T-helper 9 cell (primary cell): ENCODE results near the gene RGS14.
"Not testable (repeated sequence)": the region's sequence is repeated elsewhere in the genome, so short reads cannot be mapped to it uniquely, and the experiment has no call there.

Experiments
- DNase-seq: peaks from one replicate; pipeline ENCODE4 v3.0.0-alpha.2; 2020

Gene RGS14

DNA sequence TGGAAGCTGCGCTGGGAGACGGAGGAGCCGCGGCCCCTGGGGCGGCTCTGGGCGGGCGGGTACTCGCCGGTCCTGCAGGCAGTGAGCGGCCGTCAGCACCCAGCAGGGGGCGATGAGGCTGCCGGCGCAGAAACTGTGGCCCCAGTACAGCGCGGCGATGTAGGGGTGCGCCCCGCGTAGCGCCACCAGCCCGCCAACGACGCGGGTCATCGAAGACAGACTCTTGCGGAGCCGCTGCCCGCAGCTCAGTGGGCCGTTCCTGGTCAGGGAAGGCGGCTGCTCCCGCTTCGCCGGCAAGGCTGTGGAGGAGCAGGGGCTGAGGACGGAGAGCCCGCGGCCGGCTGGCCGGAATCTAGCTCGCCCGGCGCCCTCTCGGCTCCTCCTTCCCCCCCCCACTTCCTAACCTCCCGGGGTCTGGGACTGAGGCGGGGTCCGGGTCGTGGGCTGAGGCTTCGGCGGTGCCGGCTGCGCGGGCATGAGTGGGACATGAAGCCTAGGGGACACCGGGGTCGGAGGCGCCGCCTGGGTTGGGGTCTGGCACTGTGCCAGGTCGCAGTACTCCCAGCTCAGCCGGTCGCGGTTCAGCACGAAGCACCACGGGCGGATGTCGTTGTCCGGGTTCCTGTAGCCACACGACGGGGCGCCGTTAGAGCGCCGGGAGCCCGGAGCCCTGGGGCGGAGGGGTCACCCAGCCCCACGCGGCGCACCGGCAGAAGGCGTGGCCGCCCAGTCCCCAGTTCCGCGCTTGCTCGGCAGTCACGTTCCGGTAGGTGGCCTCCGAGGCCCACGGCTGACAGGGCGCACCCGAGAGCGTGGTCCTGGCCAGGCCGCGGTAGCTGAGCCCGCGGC is 46.3 kb downstream of the RGS14 start:
- DNase-seq: peak; percentile 76

DNA sequence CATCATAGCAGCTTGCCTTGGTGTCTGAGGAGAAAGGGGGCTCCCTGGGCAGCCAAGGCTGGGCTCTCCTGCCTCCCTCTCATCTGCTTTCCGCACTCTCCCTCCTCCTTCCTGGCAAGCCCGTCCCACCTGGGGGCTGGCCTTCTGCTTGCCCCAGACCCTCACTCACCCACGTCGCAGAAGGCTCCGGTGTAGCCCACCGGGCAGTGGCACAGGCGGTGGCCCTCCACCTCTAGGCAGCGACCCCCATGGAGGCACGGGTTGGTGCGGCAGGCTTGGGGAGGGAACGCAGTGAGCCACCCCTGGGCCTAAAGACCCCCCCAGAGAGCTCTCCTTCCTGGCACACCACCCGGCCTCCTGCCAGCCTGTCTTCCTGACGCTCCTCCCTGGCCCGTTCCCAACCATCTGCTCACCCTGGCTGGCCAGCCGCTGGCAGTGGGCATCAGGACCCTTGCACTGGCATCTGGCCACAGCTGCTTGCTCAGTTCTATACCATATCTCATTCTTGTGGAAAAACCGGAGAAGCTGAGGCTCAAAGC is 47.0 kb downstream of the RGS14 start:
- DNase-seq: no peak

DNA sequence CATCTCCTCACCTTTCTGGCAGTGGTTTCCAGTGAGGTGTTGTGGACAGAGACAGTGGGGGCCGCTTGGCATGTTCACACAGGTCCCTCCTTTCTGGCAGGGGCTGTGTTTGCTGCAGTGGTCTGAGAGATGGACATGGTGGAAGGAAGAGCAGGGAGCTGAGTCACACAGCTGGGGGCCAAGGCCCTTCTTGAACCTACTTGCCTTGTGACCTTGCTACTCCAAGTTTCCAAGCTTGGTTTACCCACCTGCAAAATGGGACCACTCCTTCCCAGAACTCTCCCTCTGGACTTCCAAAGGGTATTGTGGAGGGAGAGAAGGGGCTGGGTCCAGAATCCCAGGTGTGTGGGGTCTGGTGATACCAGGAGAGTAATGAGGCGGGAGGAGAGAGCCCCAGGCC is 47.6 kb downstream of the RGS14 start:
- no peak for DNase-seq

DNA sequence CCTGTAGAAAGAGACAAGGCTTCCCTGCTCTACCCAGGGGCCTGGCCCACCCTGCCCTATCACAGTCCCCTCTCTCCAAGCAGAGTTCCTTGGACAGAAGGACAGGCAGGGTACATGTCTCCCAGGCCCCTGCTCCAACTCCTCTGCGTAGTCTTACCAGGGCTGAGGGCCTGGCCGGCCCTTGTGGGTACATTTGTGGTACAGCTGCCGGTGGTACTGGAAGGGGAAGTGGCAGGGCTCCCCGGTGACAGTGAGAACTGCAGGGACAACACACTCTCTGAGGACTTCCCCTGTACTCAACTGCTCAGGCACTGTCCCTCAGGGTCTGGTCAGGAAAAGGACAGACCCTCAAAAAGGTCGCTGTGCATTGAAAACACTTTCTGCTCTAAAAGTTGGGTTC is 48.1 kb downstream of the RGS14 start:
- DNase-seq: no peak

DNA sequence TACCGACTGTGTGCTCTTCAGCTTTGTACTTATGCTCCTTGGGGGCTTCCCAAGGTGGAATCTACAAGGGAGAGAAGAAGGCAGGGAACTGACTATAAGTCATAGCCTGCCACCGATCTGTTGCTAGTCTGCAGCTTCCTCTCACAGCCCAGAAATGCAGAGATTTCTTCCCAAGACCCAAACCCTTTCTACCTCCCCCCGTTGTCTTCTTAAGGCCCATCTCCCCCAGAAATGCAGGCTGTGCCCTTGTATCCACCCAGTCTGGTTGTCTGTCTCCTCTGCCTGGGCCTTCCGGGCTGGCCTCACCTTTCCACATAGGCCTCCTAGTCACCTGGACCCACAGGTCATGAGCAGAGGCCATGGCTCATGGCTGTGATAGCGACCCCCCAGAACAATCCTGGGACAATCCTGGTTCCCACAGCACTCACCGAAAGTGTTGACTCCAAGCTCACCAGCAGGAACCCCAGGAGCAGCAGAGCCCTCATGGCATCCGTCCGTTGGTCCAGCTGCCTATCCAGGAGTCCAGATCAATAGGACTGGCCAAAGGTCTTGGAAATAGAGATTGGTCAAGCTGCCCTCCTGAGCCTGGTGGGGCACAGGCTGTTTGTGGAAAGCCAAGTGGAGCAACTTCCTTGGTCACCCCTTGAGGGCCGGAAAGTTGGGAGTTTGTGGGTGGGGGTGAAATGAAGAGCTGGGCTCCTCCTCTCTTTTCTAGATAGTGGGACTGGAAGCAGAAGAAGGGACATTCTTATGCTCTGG is 51.5 kb downstream of the RGS14 start, which contains the start of gene F12:
TSS of gene F12 (minus strand) at position 522 of the 759 bp plus-strand sequence. CDS start at position 485, 37 bp downstream.
- DNase-seq: no peak

DNA sequence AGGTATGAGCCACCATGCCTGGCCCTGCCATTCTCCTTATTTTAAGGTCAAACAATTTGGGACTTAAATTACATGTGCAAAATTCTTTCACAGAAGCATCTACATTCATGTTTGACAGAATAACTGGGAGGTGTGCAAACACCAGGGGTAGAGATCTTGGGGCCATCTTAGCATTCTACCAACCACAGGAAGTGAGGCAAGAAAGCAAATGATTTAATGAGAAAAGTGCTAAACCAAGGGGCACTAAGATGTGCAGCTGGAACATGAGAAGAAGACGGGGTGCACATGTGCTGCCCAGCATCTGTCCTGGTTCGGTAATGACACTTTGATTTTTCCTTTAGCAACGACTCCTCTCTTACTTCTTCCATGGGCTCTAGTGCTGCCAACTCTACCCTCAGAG is 52.9 kb downstream of the RGS14 start:
- DNase-seq: no peak

DNA sequence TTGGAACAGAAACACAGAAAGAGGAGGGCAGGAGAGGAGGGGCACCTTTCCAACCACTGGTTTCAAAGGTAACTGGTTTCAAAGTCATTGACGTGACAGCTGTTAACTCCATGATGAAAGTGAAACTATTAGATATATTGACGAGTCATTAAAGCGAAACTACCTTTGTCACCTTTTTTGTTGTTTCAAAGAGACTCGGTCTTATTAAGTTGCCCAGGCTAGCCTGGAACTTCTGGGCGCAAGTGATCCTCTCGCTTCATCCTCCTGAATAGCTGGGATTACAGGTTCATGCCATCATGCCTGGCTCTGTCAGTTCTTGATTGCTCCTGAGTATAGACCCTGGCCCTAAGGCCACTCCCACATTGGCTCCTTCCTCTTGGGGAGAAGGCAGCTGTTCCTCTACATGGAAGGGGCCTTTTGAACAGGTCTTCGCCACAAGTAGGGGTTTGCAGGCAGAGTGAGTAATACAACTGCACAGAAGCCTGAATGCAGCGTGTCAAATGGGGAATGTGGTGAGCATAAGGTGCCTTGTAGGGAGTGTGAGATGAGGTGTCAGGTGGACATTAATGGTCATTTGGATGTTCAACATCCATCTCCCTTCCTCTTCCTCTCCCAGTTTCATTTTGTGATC is 55.0 kb downstream of the RGS14 start:
- DNase-seq: no peak

DNA sequence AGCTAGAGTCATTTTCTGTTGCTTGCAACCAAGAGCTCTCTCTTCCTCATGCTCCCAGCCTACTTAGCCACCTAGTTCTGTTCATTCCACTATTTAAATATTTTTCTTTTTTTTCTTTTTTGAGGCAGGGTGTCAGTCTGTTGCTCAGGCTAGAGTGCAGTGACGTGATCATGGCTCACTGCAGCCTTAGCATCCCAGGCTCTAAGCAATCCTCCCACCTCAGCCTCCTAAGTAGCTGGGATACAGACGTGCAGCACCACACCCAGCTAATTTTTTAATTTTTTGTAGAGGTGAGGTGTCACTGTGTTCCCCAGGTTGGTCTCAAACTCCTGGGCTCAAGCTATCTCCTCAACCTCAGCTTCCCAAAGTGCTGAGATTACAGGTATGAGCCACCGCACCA is 56.8 kb downstream of the RGS14 start:
- DNase-seq: no peak

DNA sequence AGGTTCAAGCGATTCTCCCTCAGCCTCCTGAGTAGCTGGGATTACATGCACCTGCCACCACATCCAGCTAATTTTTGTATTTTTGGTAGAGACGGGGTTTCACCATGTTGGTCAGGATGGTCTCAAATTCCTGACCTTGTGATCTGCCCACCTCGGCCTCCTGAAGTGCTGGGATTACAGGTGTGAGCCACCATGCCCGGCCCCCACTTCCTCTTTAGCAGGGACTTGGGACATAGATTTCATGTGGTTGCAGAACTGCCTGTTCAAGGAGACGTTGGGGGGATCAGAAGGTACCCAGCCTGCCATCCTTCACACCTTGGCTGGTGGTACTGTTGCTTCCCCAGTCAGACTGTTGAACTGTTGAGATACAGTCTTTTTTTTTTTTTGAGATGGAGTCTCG is 59.4 kb downstream of the RGS14 start:
- DNase-seq: not testable (repeated sequence)

DNA sequence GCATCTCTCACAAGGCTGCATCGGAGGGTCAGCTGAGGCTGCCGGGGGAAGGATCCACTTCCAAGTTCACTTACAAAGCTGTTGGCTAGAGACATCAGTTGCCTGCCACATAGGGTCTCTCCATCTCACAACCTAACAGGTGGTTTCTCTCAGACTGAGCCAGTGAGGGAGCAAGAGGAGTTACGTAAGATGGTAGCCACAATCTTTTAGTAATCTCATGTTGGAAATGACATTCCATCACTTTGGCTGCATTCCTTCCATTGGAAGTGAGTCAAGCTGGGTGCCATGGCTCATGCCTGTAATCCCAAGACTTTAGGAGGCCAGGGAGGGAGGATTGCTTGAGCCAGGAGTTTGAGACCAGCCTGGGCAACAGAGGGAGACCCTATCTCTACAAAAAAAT is 61.3 kb downstream of the RGS14 start:
- no peak for DNase-seq

DNA sequence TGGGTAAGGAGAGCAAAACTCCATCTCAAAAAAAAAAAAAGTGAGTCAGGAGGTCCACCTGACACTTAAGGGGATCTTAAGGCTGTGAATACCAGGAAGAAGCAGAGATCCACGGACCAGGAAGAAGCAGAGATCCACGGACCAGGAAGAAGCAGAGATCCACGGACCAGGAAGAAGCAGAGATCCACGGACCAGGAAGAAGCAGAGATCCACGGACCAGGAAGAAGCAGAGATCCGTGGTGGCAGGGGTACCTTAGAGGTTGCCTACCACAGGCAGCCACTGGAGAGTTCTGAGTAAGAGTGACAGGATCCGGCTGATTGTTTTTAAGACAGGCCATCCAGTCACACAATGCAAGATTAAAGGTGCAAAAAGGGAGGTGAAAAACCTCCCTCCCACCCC is 62.7 kb downstream of the RGS14 start:
- not testable (repeated sequence) for DNase-seq

DNA sequence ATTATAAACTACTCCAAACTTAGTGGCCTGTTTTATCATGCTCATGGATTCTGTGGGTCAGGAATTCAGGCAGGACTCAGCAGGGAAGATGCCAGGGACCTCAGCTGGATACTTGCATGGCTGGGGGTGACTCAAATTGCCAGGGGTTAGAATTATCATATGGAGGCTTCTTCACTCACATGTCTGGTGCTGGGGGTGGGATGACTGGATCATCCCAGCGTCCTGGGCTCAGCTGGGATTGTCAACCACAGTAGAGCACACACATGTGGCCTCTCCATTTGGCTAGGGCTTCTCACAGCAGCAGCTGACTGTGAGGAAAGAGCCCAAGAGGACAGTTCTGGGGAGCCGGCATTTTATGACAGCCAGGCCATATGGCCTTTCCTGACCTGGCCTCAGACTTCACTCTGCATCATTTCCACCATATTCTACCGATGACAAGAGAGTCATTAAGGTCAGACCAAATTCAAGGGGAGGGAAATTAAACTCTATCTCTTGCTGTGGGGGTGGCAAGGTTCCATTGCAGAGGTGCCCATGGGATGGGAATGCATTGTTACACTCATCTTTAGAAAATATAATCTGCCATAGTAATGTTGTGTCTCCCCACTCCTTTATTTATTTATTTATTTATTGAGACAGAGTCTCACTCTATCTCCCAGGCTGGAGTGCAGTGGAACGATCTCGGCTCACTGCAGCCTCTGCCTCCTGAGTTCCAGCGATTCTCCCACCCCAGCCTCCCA is 63.5 kb downstream of the RGS14 start:
- no peak for DNase-seq
